ENCODE data around the gene SCPEP1.

DNA sequence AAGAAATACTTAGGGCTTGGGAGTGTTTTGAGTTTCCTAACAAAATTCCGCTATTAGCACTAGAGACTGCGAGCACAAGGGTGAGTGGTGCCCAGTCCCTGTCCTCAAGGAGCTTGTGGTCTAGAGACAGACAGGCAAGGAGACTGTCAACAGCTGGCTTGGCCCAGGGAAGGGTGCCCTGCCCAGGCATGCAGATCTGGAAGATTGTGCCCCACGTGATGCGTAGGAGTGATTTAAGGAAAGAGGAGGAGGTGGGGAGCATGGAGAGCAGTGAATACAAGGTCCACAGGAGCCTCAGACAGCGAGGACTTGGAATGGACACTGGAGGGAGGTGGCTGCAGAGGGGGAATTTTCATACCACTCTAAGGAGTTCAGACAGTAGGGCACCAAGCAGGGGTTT lies 25.0 kb downstream of the SCPEP1 start:
- TF ChIP-seq ZNF274 (IDR thresholded peaks at IDR 0.05; ENCODE audit: low read depth, low read length) (no peak), SUZ12 (IDR thresholded peaks at IDR 0.05; ENCODE audit: extremely low read depth, insufficient read depth, insufficient read length) (no peak), YY1 (IDR thresholded peaks at IDR 0.05; ENCODE audit: insufficient read depth, insufficient read length) (no peak)

All from NT2/D1 (cell line).